IPS-18a (cell line): ENCODE measurements around the gene ASTN2.

Source experiments
- H3K27ac ChIP-seq: one replicate; pipeline ENCODE4 v1.5.1; 2013; ENCODE audit warnings: low read length
- H3K27me3 ChIP-seq: one replicate; pipeline ENCODE4 v1.6.1; 2013; ENCODE audit warnings: mild to moderate bottlenecking, low read length; ENCODE audit not compliant: control insufficient read depth, insufficient read depth
- H3K36me3 ChIP-seq: one replicate; pipeline ENCODE4 v1.6.1; 2013; ENCODE audit warnings: low read depth, low read length; ENCODE audit not compliant: control insufficient read depth
- H3K4me1 ChIP-seq: one replicate; pipeline ENCODE4 v1.6.1; 2013; ENCODE audit warnings: low read depth, low read length; ENCODE audit not compliant: control insufficient read depth
- H3K4me3 ChIP-seq: one replicate; pipeline ENCODE4 v1.5.1; 2013; ENCODE audit warnings: low read length
- H3K9ac ChIP-seq: one replicate; pipeline ENCODE4 v1.6.1; 2013; ENCODE audit warnings: mild to moderate bottlenecking, low read length, moderate library complexity
- H3K9me3 ChIP-seq: one replicate; pipeline ENCODE4 v1.6.1; 2013; ENCODE audit warnings: low read depth, low read length; ENCODE audit not compliant: control insufficient read depth

ASTN2 gene

DNA sequence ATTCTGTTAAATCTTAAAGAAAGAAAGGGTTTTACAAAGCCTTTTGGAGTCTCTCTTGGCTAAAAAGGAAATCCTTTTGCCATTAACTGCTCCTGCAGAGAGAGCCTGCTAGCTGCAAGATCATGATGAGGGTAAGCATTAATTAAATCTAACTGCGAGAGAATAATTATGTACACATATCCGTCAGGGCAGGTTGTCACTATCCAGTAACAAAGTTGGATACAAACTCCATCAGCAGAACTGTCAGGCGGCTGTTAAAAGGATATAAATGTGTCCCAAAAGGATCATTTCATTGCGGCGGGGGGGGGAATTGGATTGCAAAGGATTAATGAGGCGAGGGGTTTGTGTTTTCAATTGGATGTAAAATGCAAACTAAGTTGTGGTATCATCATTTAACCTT lies 289.3 kb downstream of the ASTN2 start:
- no peak overlapping the region for H3K27ac ChIP-seq
- no peak overlapping the region for H3K4me3 ChIP-seq
- H3K27me3 ChIP-seq, result no peaks in the 10 kb centered on the region
- no peak overlapping the region for H3K9ac ChIP-seq
- no peaks in the 10 kb centered on the region for H3K9me3 ChIP-seq
- H3K4me1 ChIP-seq, result peaks cover 3% of the 10 kb centered on the region
- no peaks in the 10 kb centered on the region for H3K36me3 ChIP-seq

GRCh38 chr9:117123729-117124128 lies 291.1 kb downstream of the ASTN2 start:
- H3K9ac ChIP-seq, result no peak overlapping the region
- no peaks in the 10 kb centered on the region for H3K4me1 ChIP-seq
- H3K27ac ChIP-seq, result no peak overlapping the region
- no peaks in the 10 kb centered on the region for H3K36me3 ChIP-seq
- H3K9me3 ChIP-seq, result no peaks in the 10 kb centered on the region
- no peaks in the 10 kb centered on the region for H3K27me3 ChIP-seq
- no peak overlapping the region for H3K4me3 ChIP-seq

- Histone ChIP-seq H3K4me1 (no peaks in the 10 kb centered on the region), H3K27ac (no peak overlapping the region), H3K9ac (no peak overlapping the region), H3K36me3 (no peaks in the 10 kb centered on the region), H3K4me3 (no peak overlapping the region), H3K9me3 (no peaks in the 10 kb centered on the region), H3K27me3 (no peaks in the 10 kb centered on the region)
These were observed 291.9 kb downstream of the ASTN2 start for GRCh38 chr9:117122953-117123352.

DNA sequence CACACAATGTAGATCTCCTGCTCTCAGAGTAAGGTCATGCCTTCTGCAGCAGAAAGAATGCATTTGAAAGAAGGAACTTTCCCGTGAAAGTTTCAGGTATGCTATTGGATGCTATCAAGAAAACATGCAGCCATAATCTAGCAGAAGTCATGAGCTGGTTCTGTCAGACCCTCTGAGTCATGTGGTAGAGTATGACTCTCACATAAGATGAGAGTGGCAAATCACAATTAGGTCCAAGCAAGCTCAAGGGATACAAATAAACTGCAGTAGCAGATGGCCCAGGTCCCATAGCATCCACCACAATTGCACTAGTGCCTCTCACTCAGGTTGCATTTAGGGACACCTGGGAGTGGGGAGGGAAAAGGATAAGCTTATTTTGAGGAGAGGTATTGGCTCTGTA lies 292.8 kb downstream of the ASTN2 start:
- no peaks in the 10 kb centered on the region for H3K9me3 ChIP-seq
- no peaks in the 10 kb centered on the region for H3K36me3 ChIP-seq
- no peaks in the 10 kb centered on the region for H3K4me1 ChIP-seq
- H3K27ac ChIP-seq, result no peak overlapping the region
- no peaks in the 10 kb centered on the region for H3K27me3 ChIP-seq
- H3K4me3 ChIP-seq, result no peak overlapping the region
- H3K9ac ChIP-seq, result no peak overlapping the region

DNA sequence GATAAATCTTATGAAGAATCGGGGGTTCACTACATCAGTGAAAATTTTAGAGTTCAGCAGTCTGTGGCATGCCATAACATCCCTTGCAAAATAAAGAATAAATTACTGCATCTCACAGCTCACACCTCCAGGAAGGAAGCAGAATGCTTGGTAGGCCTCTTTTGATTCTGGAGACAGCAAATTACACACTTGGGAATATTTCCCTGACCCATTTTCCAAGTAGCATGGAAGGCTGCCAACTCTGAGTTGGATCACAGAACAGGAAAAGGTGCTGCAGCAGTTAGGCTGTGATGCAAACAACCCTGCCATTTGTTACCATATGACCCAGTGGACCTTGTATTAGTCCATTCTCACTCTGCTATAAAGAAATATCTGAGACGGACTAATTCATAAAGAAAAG lies 293.5 kb downstream of the ASTN2 start:
- H3K36me3 ChIP-seq, result no peaks in the 10 kb centered on the region
- H3K27ac ChIP-seq, result no peak overlapping the region
- H3K9me3 ChIP-seq, result no peaks in the 10 kb centered on the region
- no peak overlapping the region for H3K4me3 ChIP-seq
- no peak overlapping the region for H3K9ac ChIP-seq
- H3K4me1 ChIP-seq, result no peaks in the 10 kb centered on the region
- H3K27me3 ChIP-seq, result no peaks in the 10 kb centered on the region

DNA sequence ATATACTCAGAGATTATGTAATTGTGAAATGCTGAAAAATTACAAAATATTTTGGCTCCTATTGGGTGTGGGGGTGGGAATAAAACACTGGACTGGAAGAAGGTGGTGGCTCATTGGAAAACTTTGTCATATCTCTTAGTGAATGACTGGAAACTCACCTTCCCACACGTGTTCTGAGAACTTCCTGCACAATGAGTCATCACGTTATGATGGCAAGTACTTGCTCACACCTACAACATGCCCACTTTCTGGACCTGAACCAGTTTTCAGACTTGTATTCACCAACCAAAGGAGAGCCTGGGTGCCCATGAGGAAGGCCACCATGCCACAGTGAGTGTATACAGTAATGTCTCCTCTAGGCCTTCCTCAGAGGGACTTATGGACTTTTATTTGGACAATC lies 294.8 kb downstream of the ASTN2 start:
- Histone ChIP-seq H3K9ac (no peak overlapping the region), H3K36me3 (no peaks in the 10 kb centered on the region), H3K27ac (no peak overlapping the region), H3K4me1 (no peaks in the 10 kb centered on the region), H3K9me3 (no peaks in the 10 kb centered on the region), H3K4me3 (no peak overlapping the region), H3K27me3 (no peaks in the 10 kb centered on the region)

GRCh38 chr9:117116084-117116483 lies 298.8 kb downstream of the ASTN2 start:
- Histone ChIP-seq H3K9ac (no peak overlapping the region), H3K4me1 (no peaks in the 10 kb centered on the region), H3K27ac (no peak overlapping the region), H3K36me3 (no peaks in the 10 kb centered on the region), H3K27me3 (no peaks in the 10 kb centered on the region), H3K9me3 (no peaks in the 10 kb centered on the region), H3K4me3 (no peak overlapping the region)

DNA sequence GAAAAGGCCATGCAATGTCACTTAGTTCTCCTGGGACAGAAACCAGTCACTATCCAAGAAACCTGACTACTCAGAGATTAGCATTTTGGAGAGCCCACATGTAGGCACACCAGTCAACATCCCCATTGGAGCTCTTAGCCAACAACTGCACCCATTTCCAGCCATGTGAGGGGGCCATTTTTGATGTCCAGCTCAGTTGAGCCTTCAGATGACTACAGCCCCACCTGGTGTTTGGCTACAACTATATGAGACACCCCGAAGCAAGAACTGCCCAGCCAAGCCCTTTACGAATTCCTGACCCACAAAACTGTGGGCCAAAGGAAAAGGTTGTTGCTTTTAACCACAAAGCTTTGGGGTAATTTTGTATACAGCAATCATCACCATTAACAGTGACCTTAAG lies 300.1 kb downstream of the ASTN2 start:
- Histone ChIP-seq H3K27ac (no peak overlapping the region), H3K4me3 (no peak overlapping the region), H3K4me1 (no peaks in the 10 kb centered on the region), H3K36me3 (no peaks in the 10 kb centered on the region), H3K27me3 (no peaks in the 10 kb centered on the region), H3K9ac (no peak overlapping the region), H3K9me3 (no peaks in the 10 kb centered on the region)

- H3K4me1 ChIP-seq, result peaks cover 8% of the 10 kb centered on the region
- H3K27ac ChIP-seq, result no peak overlapping the region
- H3K36me3 ChIP-seq, result no peaks in the 10 kb centered on the region
- H3K9me3 ChIP-seq, result no peaks in the 10 kb centered on the region
- H3K9ac ChIP-seq, result no peak overlapping the region
- no peaks in the 10 kb centered on the region for H3K27me3 ChIP-seq
- no peak overlapping the region for H3K4me3 ChIP-seq
These were observed 310.0 kb downstream of the ASTN2 start for GRCh38 chr9:117104716-117105495.

GRCh38 chr9:117104206-117104605 lies 310.7 kb downstream of the ASTN2 start:
- Histone ChIP-seq H3K4me3 (no peak overlapping the region), H3K4me1 (peaks cover 8% of the 10 kb centered on the region), H3K27ac (no peak overlapping the region), H3K9me3 (no peaks in the 10 kb centered on the region), H3K36me3 (no peaks in the 10 kb centered on the region), H3K9ac (no peak overlapping the region), H3K27me3 (no peaks in the 10 kb centered on the region)

GRCh38 chr9:117103438-117104110 lies 311.3 kb downstream of the ASTN2 start:
- Histone ChIP-seq H3K27me3 (no peaks in the 10 kb centered on the region), H3K27ac (no peak overlapping the region), H3K4me1 (peaks cover 8% of the 10 kb centered on the region), H3K9me3 (no peaks in the 10 kb centered on the region), H3K9ac (no peak overlapping the region), H3K36me3 (no peaks in the 10 kb centered on the region), H3K4me3 (no peak overlapping the region)

- Histone ChIP-seq H3K36me3 (no peaks in the 10 kb centered on the region), H3K4me3 (no peak overlapping the region), H3K27ac (no peak overlapping the region), H3K27me3 (no peaks in the 10 kb centered on the region), H3K9me3 (no peaks in the 10 kb centered on the region), H3K9ac (no peak overlapping the region), H3K4me1 (peaks cover 8% of the 10 kb centered on the region)
These were observed 313.8 kb downstream of the ASTN2 start for GRCh38 chr9:117101008-117101407.
